IPS-18a (cell line): ENCODE data around the gene LRCH2.

Source experiments
- H3K27ac ChIP-seq: one replicate; pipeline ENCODE4 v1.5.1; 2013; ENCODE audit warnings: low read length
- H3K27me3 ChIP-seq: one replicate; pipeline ENCODE4 v1.6.1; 2013; ENCODE audit warnings: mild to moderate bottlenecking, low read length; ENCODE audit not compliant: control insufficient read depth, insufficient read depth
- H3K36me3 ChIP-seq: one replicate; pipeline ENCODE4 v1.6.1; 2013; ENCODE audit warnings: low read depth, low read length; ENCODE audit not compliant: control insufficient read depth
- H3K4me1 ChIP-seq: one replicate; pipeline ENCODE4 v1.6.1; 2013; ENCODE audit warnings: low read depth, low read length; ENCODE audit not compliant: control insufficient read depth
- H3K4me3 ChIP-seq: one replicate; pipeline ENCODE4 v1.5.1; 2013; ENCODE audit warnings: low read length
- H3K9ac ChIP-seq: one replicate; pipeline ENCODE4 v1.6.1; 2013; ENCODE audit warnings: mild to moderate bottlenecking, low read length, moderate library complexity
- H3K9me3 ChIP-seq: one replicate; pipeline ENCODE4 v1.6.1; 2013; ENCODE audit warnings: low read depth, low read length; ENCODE audit not compliant: control insufficient read depth

Gene LRCH2

GRCh38 chrX:115191490-115192243, 42.2 kb downstream of the LRCH2 start:
- H3K4me3 ChIP-seq, result no peak overlapping the region
- no peak overlapping the region for H3K27ac ChIP-seq
- no peaks in the 10 kb centered on the region for H3K4me1 ChIP-seq
- no peak overlapping the region for H3K9ac ChIP-seq
- no peaks in the 10 kb centered on the region for H3K36me3 ChIP-seq
- no peaks in the 10 kb centered on the region for H3K9me3 ChIP-seq
- H3K27me3 ChIP-seq, result no peaks in the 10 kb centered on the region

GRCh38 chrX:115190636-115191489, 43.0 kb downstream of the LRCH2 start:
- no peak overlapping the region for H3K4me3 ChIP-seq
- no peaks in the 10 kb centered on the region for H3K9me3 ChIP-seq
- H3K27me3 ChIP-seq, result no peaks in the 10 kb centered on the region
- no peak overlapping the region for H3K9ac ChIP-seq
- no peak overlapping the region for H3K27ac ChIP-seq
- H3K4me1 ChIP-seq, result no peaks in the 10 kb centered on the region
- H3K36me3 ChIP-seq, result no peaks in the 10 kb centered on the region

GRCh38 chrX:115189646-115190635, 44.0 kb downstream of the LRCH2 start:
- Histone ChIP-seq H3K9me3 (no peaks in the 10 kb centered on the region), H3K9ac (no peak overlapping the region), H3K4me3 (no peak overlapping the region), H3K27ac (no peak overlapping the region), H3K27me3 (no peaks in the 10 kb centered on the region), H3K4me1 (no peaks in the 10 kb centered on the region), H3K36me3 (no peaks in the 10 kb centered on the region)

GRCh38 chrX:115189110-115189509, 44.8 kb downstream of the LRCH2 start, which contains the start of gene RBMXL3:
Gene RBMXL3 (plus strand): TSS chrX:115189410. CDS start chrX:115189442, 32 bp downstream.
- no peaks in the 10 kb centered on the region for H3K36me3 ChIP-seq
- no peaks in the 10 kb centered on the region for H3K9me3 ChIP-seq
- no peaks in the 10 kb centered on the region for H3K4me1 ChIP-seq
- H3K9ac ChIP-seq, result no peak within 1 kb of the TSS
- no peak within 1 kb of the TSS for H3K4me3 ChIP-seq
- H3K27ac ChIP-seq, result no peak within 1 kb of the TSS
- H3K27me3 ChIP-seq, result no peaks in the 10 kb centered on the region

- no peaks in the 10 kb centered on the region for H3K9me3 ChIP-seq
- H3K27ac ChIP-seq, result no peak overlapping the region
- H3K4me1 ChIP-seq, result peaks cover 2% of the 10 kb centered on the region
- H3K27me3 ChIP-seq, result no peaks in the 10 kb centered on the region
- H3K36me3 ChIP-seq, result no peaks in the 10 kb centered on the region
- H3K4me3 ChIP-seq, result no peak overlapping the region
- H3K9ac ChIP-seq, result no peak overlapping the region
These were observed 49.9 kb downstream of the LRCH2 start for GRCh38 chrX:115183980-115184379.

- Histone ChIP-seq H3K4me3 (peak overlapping the region; percentile 22), H3K4me1 (peaks cover 14% of the 10 kb centered on the region), H3K9ac (no peak overlapping the region), H3K27me3 (no peaks in the 10 kb centered on the region), H3K27ac (no peak overlapping the region), H3K36me3 (no peaks in the 10 kb centered on the region), H3K9me3 (no peaks in the 10 kb centered on the region)
These were observed 55.4 kb downstream of the LRCH2 start for GRCh38 chrX:115178473-115178872.

GRCh38 chrX:115177932-115178331, 56.0 kb downstream of the LRCH2 start:
- H3K27ac ChIP-seq, result no peak overlapping the region
- no peak overlapping the region for H3K4me3 ChIP-seq
- H3K36me3 ChIP-seq, result no peaks in the 10 kb centered on the region
- H3K27me3 ChIP-seq, result no peaks in the 10 kb centered on the region
- peaks cover 18% of the 10 kb centered on the region for H3K4me1 ChIP-seq
- H3K9ac ChIP-seq, result no peak overlapping the region
- no peaks in the 10 kb centered on the region for H3K9me3 ChIP-seq

GRCh38 chrX:115174548-115174947, 59.3 kb downstream of the LRCH2 start:
- Histone ChIP-seq H3K27ac (no peak overlapping the region), H3K9me3 (no peaks in the 10 kb centered on the region), H3K27me3 (no peaks in the 10 kb centered on the region), H3K4me1 (peaks cover 18% of the 10 kb centered on the region), H3K4me3 (no peak overlapping the region), H3K9ac (no peak overlapping the region), H3K36me3 (peaks cover 4% of the 10 kb centered on the region)

GRCh38 chrX:115173181-115173580, 60.7 kb downstream of the LRCH2 start:
- Histone ChIP-seq H3K4me1 (peaks cover 9% of the 10 kb centered on the region), H3K9me3 (no peaks in the 10 kb centered on the region), H3K4me3 (no peak overlapping the region), H3K9ac (no peak overlapping the region), H3K27ac (no peak overlapping the region), H3K27me3 (no peaks in the 10 kb centered on the region), H3K36me3 (peaks cover 4% of the 10 kb centered on the region)

GRCh38 chrX:115147220-115147619, 86.7 kb downstream of the LRCH2 start:
- no peaks in the 10 kb centered on the region for H3K27me3 ChIP-seq
- no peak overlapping the region for H3K9ac ChIP-seq
- H3K4me1 ChIP-seq, result no peaks in the 10 kb centered on the region
- no peaks in the 10 kb centered on the region for H3K36me3 ChIP-seq
- H3K9me3 ChIP-seq, result no peaks in the 10 kb centered on the region
- H3K27ac ChIP-seq, result no peak overlapping the region
- H3K4me3 ChIP-seq, result no peak overlapping the region

GRCh38 chrX:115142057-115142456, 91.8 kb downstream of the LRCH2 start:
- no peaks in the 10 kb centered on the region for H3K9me3 ChIP-seq
- peaks cover 12% of the 10 kb centered on the region for H3K4me1 ChIP-seq
- no peak overlapping the region for H3K27ac ChIP-seq
- H3K36me3 ChIP-seq, result no peaks in the 10 kb centered on the region
- H3K9ac ChIP-seq, result no peak overlapping the region
- no peaks in the 10 kb centered on the region for H3K27me3 ChIP-seq
- H3K4me3 ChIP-seq, result no peak overlapping the region
